Stomach (tissue), 9 donors: Measurements from ENCODE around the gene KIFC3. TPM values are rescaled to one million over a fixed set of nuclear protein-coding genes. Genes with fewer than 3 reads are reported as not detected.

Experiments
- DNase-seq, 2 donors: peaks; one replicate each; pipeline versions ENCODE4 v3.0.0 to v3.0.0-alpha.2; 2013 to 2019
- H3K27ac ChIP-seq, 5 donors: fragments of 200-600 bp in 4 of 5; sonication (generic) in 4 of 5; one replicate each; pipeline ENCODE4 v1.5.1; 2013 to 2019; ENCODE audit warnings: mild to moderate bottlenecking in 1 of 5, moderate library complexity in 1 of 5
- H3K27me3 ChIP-seq, 3 donors: fragments of 200-600 bp; sonication (generic); one replicate each; pipeline ENCODE4 v1.5.1; 2017 to 2019; ENCODE audit warnings: mixed run types in 1 of 3
- H3K36me3 ChIP-seq, 4 donors: fragments of 200-600 bp; sonication (generic); 1 replicate in 3 of 4; 2 replicates in 1 of 4; pipeline ENCODE4 v1.5.1; 2016 to 2019
- H3K4me1 ChIP-seq, 4 donors: fragments of 200-600 bp; sonication (generic); one replicate each; pipeline ENCODE4 v1.5.1; 2016 to 2019
- H3K4me3 ChIP-seq, 4 donors: fragments of 200-600 bp; sonication (generic) in 3 of 4; one replicate each; pipeline ENCODE4 v1.5.1; 2016 to 2019; ENCODE audit warnings: mild to moderate bottlenecking in 1 of 4
- H3K9me3 ChIP-seq, 4 donors: fragments of 200-600 bp; sonication (generic); one replicate each; pipeline ENCODE4 v1.5.1; 2016 to 2019
- EP300 ChIP-seq: sonication (generic); formaldehyde crosslinking; IDR thresholded peaks from one replicate; pipeline ENCODE4 v1.6.1; 2017; ENCODE audit warnings: antibody characterized with exemption
- POLR2A ChIP-seq, 4 donors: fragments of 450-650 bp; IDR thresholded peaks; one replicate each; pipeline ENCODE4 v1.6.1; 2016; ENCODE audit warnings: antibody characterized with exemption in 4 of 4, control low read depth in 2 of 4, mild to moderate bottlenecking in 1 of 4, moderate library complexity in 1 of 4
- POLR2AphosphoS5 ChIP-seq, 3 donors: sonication (generic); formaldehyde crosslinking; IDR thresholded peaks; one replicate each; pipeline ENCODE4 v1.6.1; 2016; ENCODE audit warnings: antibody characterized with exemption in 3 of 3
- WGBS, 5 donors: extraction: QIAGEN DNeasy Blood & Tissue Kit in 3 of 5; methylation state at CpG; one replicate each; pipeline versions ENCODE4 v1.1.5 to v1.1.7; 2013 to 2018; 5-methylcytosine and 5-hydroxymethylcytosine counted together
- intact Hi-C: fragments of 100-400 bp; cut with DNase I; formaldehyde crosslinking; loops from one replicate; pipeline ENCODE4 v1.15.1; 2023; ENCODE audit warnings: low total_unique reads
- polyA plus RNA-seq, 3 donors: library from polyadenylated mRNA; stranded (reverse); fragments of 200-250 nt; gene quantifications; one replicate each; pipeline ENCODE4 v1.2.3, GENCODE V29; 2013
- total RNA-seq, 5 donors: library from RNA; depleted of rRNA; stranded (reverse); fragments of >200 nt; gene quantifications; one replicate each; pipeline versions ENCODE4 v1.1.0 to v1.2.3, GENCODE V29; 2014 to 2016
- TF ChIP-seq, protein P1 (sequence below), 7 experiments: fragments of 450-650 bp in 4 of 7; fragments of 200-600 bp in 3 of 7; sonication (generic) in 3 of 7; IDR thresholded peaks; one replicate each; pipeline ENCODE4 v1.5.1; 2016 to 2019; ENCODE audit warnings: antibody characterized with exemption in 7 of 7, control low read depth in 2 of 7, mild to moderate bottlenecking in 1 of 7
- donor health status: healthy with polysubstance abuse.
- donor health status: Bipolar disorder and iron deficiency.
- donor health status: healthy.

Gene KIFC3
- total and polyA plus RNA-seq, 8 donors = 2.3 to 249 (median 31.1) TPM

DNA sequence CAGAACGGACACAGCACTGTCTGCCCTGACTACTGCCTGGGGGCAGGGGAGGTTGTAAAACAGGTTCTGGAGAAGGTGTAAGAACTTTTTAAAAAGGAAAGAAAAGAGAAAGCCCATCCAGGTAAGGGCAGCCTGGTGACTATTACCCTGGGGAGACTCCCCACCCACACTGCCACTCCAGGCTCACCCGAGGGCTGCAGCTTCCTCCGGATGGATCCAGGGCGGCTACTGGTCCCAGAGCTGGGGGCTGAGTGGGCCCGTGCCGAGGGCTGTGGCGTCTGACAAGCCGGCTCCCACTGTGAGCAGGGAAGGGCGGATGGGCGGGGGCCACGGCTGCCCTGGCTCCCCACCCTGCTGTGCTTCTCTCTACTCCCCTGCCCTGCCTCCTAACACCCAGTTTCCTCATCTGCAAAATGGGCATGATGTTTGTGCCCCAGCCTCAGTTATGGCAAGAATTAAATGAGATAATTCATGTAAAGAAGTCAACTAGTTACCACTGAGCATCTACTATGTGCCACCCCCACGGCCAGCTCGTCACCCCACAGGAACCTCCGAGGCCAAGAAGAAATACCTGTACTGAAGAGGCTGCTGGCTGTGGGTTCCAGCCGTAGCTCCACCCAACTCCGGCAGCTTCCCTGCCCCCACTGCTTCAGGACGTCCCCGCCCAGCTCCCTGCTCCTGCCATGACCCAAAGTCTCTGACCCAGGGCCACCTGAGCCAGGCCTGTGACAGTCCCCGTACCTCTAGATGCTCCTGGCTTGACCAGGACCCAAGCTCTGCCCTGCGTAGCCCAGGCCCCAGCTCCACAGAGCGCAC is 42.5 kb downstream of the KIFC3 start:
- intact Hi-C loops = loop anchor here (5.0 to 10.0 kb wide), 2 partner anchors 103 to 245 kb away; partner anchors contain the start of genes USB1 and ZNF319
- H3K27ac ChIP-seq = peak overlapping the region in 1 of 5 donors; percentile 11
- no peak overlapping the region for H3K4me3 ChIP-seq
- no peaks in the 10 kb centered on the region for H3K27me3 ChIP-seq
- TF ChIP-seq EP300 (no peak), POLR2AphosphoS5 (IDR thresholded peaks at IDR 0.05) (no peak), POLR2A (IDR thresholded peaks at IDR 0.05) (no peak)
- TF ChIP-seq, protein P1, sequence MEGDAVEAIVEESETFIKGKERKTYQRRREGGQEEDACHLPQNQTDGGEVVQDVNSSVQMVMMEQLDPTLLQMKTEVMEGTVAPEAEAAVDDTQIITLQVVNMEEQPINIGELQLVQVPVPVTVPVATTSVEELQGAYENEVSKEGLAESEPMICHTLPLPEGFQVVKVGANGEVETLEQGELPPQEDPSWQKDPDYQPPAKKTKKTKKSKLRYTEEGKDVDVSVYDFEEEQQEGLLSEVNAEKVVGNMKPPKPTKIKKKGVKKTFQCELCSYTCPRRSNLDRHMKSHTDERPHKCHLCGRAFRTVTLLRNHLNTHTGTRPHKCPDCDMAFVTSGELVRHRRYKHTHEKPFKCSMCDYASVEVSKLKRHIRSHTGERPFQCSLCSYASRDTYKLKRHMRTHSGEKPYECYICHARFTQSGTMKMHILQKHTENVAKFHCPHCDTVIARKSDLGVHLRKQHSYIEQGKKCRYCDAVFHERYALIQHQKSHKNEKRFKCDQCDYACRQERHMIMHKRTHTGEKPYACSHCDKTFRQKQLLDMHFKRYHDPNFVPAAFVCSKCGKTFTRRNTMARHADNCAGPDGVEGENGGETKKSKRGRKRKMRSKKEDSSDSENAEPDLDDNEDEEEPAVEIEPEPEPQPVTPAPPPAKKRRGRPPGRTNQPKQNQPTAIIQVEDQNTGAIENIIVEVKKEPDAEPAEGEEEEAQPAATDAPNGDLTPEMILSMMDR (IDR thresholded peaks at IDR 0.05) = no peak
- no peak for DNase-seq
- H3K4me1 ChIP-seq = peaks cover 0 to 16% (median 8%) of the 10 kb centered on the region in 4 donors
- H3K9me3 ChIP-seq = no peaks in the 10 kb centered on the region
- H3K36me3 ChIP-seq = peaks cover 22 to 88% (median 78%) of the 10 kb centered on the region in 4 donors
- WGBS, 5 donors = 73 to 86% (median 81%) methylated on average over 20 to 21 of the region's 21 CpGs

DNA sequence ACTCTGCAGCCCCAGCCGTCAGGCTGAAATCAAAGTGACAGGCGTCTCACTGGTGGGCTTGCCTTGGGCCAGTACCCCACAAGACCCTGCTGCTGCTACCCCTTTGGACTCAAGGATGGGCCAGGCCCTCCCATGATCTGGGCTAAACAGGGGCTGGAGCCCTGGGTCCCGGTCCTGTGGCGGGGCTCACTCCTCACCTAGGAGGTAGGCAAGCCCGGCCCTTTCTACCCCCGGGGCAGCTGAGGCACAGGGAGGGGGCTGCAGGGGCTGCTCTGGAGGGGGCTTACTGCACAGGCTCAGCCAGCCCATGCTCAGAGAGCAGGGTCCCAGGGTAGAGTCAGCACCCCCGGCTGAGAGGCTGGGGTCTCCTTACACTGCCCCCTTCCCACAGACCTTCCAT is 43.2 kb downstream of the KIFC3 start:
- Histone ChIP-seq H3K4me3 (no peak overlapping the region), H3K36me3 (peaks cover 22 to 88% (median 80%) of the 10 kb centered on the region in 4 donors), H3K9me3 (no peaks in the 10 kb centered on the region), H3K4me1 (peaks cover 0 to 10% (median 8%) of the 10 kb centered on the region in 4 donors), H3K27me3 (no peaks in the 10 kb centered on the region), H3K27ac (peak overlapping the region in 2 of 5 donors; percentile 8 to 11)
- TF ChIP-seq POLR2AphosphoS5 (IDR thresholded peaks at IDR 0.05) (no peak), POLR2A (IDR thresholded peaks at IDR 0.05) (no peak), EP300 (no peak)
- TF ChIP-seq, protein P1 (IDR thresholded peaks at IDR 0.05) = no peak
- DNase-seq = no peak
- intact Hi-C loops = loop anchor here (5.0 to 10.0 kb wide), 2 partner anchors 103 to 246 kb away; partner anchors contain the start of genes USB1 and ZNF319
- WGBS, 5 donors = 81 to 100% (median 86%) methylated on average over 1 to 7 of the region's 7 CpGs; no CpG with 5 or more reads in 1 of the 5 donors

DNA sequence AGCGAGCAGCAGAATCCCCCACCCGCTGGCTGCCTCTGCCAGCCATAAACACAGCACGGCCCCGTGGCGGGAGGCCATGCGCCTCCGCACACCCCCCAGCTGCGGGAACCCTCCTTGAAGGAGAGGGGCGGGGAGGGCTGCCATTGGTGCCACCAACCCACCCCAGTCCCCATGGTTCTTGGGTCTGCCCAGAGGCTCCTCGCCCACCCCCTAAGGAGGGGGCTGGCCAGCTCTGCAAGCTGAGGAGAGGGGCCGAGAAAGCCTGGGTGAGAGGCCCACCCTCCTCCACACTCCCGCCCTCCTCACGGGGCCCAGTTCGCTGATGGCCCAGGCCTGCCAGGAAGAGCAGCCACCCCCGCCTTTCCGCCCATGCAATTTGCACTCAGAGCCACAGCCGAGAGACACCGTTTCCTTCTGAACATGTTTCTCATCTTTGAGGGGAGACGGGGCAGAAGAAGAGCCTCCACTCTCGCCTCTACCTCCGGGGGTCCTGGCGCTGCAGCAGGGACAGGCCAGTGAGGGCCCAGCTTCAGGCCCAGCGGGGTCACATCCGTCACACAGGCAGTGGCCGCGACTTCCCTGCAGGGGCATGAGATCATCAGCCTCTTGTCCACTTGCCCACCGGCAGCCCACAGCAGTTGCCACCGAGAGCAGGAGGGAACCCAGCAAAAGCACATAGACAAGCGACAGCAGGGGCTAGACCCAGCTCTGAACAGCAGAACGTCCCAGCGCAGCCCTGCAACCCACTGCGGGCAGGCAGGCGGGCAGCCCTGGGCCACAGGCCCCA is 43.8 kb downstream of the KIFC3 start:
- intact Hi-C loops = loop anchor here (5.0 to 10.0 kb wide), 2 partner anchors 104 to 246 kb away; partner anchors contain the start of genes USB1 and ZNF319
- Histone ChIP-seq H3K9me3 (no peaks in the 10 kb centered on the region), H3K4me3 (no peak overlapping the region), H3K4me1 (peaks cover 0 to 9% (median 8%) of the 10 kb centered on the region in 4 donors), H3K27me3 (no peaks in the 10 kb centered on the region), H3K36me3 (peaks cover 19 to 88% (median 80%) of the 10 kb centered on the region in 4 donors), H3K27ac (peak overlapping the region in 3 of 5 donors; percentile 11 to 39 (median 36))
- WGBS, 5 donors = 79 to 85% (median 80%) methylated on average over 16 to 33 of the region's 33 CpGs
- TF ChIP-seq, protein P1 (IDR thresholded peaks at IDR 0.05) = no peak
- TF ChIP-seq POLR2AphosphoS5 (IDR thresholded peaks at IDR 0.05) (no peak), EP300 (no peak), POLR2A (IDR thresholded peaks at IDR 0.05) (no peak)
- no peak for DNase-seq

DNA sequence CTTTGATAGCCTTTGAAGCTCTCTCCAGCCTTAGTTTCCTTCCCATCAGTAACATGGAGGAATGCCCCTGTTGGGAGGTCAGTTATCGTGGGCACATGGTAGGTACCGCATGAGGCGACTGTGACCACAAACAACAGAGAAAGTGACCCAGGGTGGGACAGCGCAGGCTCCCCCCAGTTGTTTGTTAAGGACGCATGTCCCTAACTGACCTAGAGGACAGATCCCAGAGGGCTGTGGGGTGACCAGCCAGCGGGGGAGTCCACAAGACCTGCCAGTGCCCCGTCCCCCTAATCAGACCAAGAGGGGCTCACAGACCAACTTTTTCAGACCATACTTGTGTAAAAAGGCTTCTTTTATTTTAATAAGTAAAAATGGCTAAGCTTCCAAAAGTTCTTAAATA is 44.4 kb downstream of the KIFC3 start:
- H3K4me1 ChIP-seq = peaks cover 0 to 9% (median 8%) of the 10 kb centered on the region in 4 donors
- WGBS, 5 donors = 87 to 96% (median 91%) methylated on average over 7 of the region's 7 CpGs
- no peak overlapping the region for H3K4me3 ChIP-seq
- no peaks in the 10 kb centered on the region for H3K27me3 ChIP-seq
- no peak for DNase-seq
- TF ChIP-seq POLR2A (IDR thresholded peaks at IDR 0.05) = no peak
- TF ChIP-seq EP300 = no peak
- no peak for TF ChIP-seq POLR2AphosphoS5 (IDR thresholded peaks at IDR 0.05)
- TF ChIP-seq, protein P1 (IDR thresholded peaks at IDR 0.05) = no peak
- H3K9me3 ChIP-seq = no peaks in the 10 kb centered on the region
- intact Hi-C loops = loop anchor here (5.0 to 10.0 kb wide), 2 partner anchors 104 to 247 kb away; partner anchors contain the start of genes USB1 and ZNF319
- peak overlapping the region in 3 of 5 donors; percentile 36 to 39 (median 36) for H3K27ac ChIP-seq
- peaks cover 16 to 88% (median 85%) of the 10 kb centered on the region in 4 donors for H3K36me3 ChIP-seq
